Endometrium (tissue), 2 donors: ENCODE data around the gene C9orf72.
A peak's percentile ranks its signal among the peaks of the same experiment; 100 is the strongest.

Experiments
- FAIRE-seq: peaks from 2 replicates; lab custom pipeline; 2012; peaks lifted over from hg19 to GRCh38; lab: Jason Lieb, UNC
- donor health status: control.
- donor health status: control.

The C9orf72 gene

GRCh38 chr9:27573634-27574590 is 631 bp upstream of the C9orf72 start:
- peak; percentile 95 for FAIRE-seq

GRCh38 chr9:27572566-27572917 is 739 bp downstream of the C9orf72 start:
- FAIRE-seq = no peak

- no peak for FAIRE-seq
Observed at GRCh38 chr9:27572061-27572460, 1.2 kb downstream of the C9orf72 start.

- FAIRE-seq = no peak
Observed at GRCh38 chr9:27571011-27571410, 2.3 kb downstream of the C9orf72 start.

GRCh38 chr9:27569406-27569805 is 3.9 kb downstream of the C9orf72 start:
- FAIRE-seq = no peak

GRCh38 chr9:27566118-27566517 is 7.2 kb downstream of the C9orf72 start:
- FAIRE-seq = no peak

- FAIRE-seq = peak; percentile 84
Observed at GRCh38 chr9:27565696-27566095, 7.6 kb downstream of the C9orf72 start.

GRCh38 chr9:27564670-27565069 is 8.6 kb downstream of the C9orf72 start:
- no peak for FAIRE-seq

GRCh38 chr9:27563738-27564430 is 9.4 kb downstream of the C9orf72 start:
- no peak for FAIRE-seq

GRCh38 chr9:27561685-27562084 is 11.6 kb downstream of the C9orf72 start:
- no peak for FAIRE-seq

- FAIRE-seq = no peak
Observed at GRCh38 chr9:27560457-27560856, 12.8 kb downstream of the C9orf72 start.

- FAIRE-seq = peak; percentile 12
Observed at GRCh38 chr9:27558307-27558706, 15.0 kb downstream of the C9orf72 start.

- no peak for FAIRE-seq
Observed at GRCh38 chr9:27556470-27556869, 16.8 kb downstream of the C9orf72 start.

- no peak for FAIRE-seq
Observed at GRCh38 chr9:27554712-27555111, 18.6 kb downstream of the C9orf72 start.

GRCh38 chr9:27549196-27549755 is 24.0 kb downstream of the C9orf72 start:
- peak; percentile 82 for FAIRE-seq

GRCh38 chr9:27548055-27548741 is 25.1 kb downstream of the C9orf72 start:
- FAIRE-seq = peak; percentile 94

GRCh38 chr9:27545471-27545870 is 27.8 kb downstream of the C9orf72 start:
- no peak for FAIRE-seq

- FAIRE-seq = peak; percentile 92
Observed at GRCh38 chr9:27542508-27542907, 30.8 kb downstream of the C9orf72 start.

GRCh38 chr9:27541740-27542139 is 31.5 kb downstream of the C9orf72 start:
- FAIRE-seq = no peak

GRCh38 chr9:27540502-27540901 is 32.8 kb downstream of the C9orf72 start:
- no peak for FAIRE-seq

- peak; percentile 94 for FAIRE-seq
Observed at GRCh38 chr9:27539479-27540441, 33.5 kb downstream of the C9orf72 start.
